Right lobe of liver (tissue), 6 donors: ENCODE measurements around the gene RAB8A. TPM values are rescaled to one million over a fixed set of nuclear protein-coding genes. Genes with fewer than 3 reads are reported as not detected.
"Not testable (repeated sequence)": the region's sequence is repeated elsewhere in the genome, so short reads cannot be mapped to it uniquely, and the experiment has no call there.

Experiments used
- ATAC-seq, 4 donors: fragments of 200-7000 bp; cut with Tn5 transposase; one replicate each; pipeline ENCODE4 v1.9.1; 2020; ENCODE audit warnings: mild to moderate bottlenecking in 4 of 4, moderate library complexity in 4 of 4
- DNase-seq, 3 donors: peaks; one replicate each; pipeline ENCODE4 v3.0.0-alpha.2; 2020
- H3K27ac ChIP-seq, 3 donors: fragments of 200-600 bp; one replicate each; pipeline ENCODE4 v1.8.0; 2022
- H3K27me3 ChIP-seq, 2 donors: fragments of 200-600 bp; one replicate each; pipeline ENCODE4 v1.8.0; 2022
- H3K36me3 ChIP-seq, 4 donors: fragments of 200-600 bp; sonication (generic) in 1 of 4; one replicate each; pipeline versions ENCODE4 v1.5.1 to v1.8.0; 2017 to 2022; ENCODE audit warnings: control low read depth in 1 of 4
- H3K4me1 ChIP-seq, 4 donors: fragments of 200-600 bp; sonication (generic) in 1 of 4; one replicate each; pipeline versions ENCODE4 v1.5.1 to v1.8.0; 2017 to 2022; ENCODE audit warnings: control low read depth in 1 of 4
- H3K4me3 ChIP-seq, 3 donors: fragments of 200-600 bp; one replicate each; pipeline ENCODE4 v1.8.0; 2022
- H3K9me3 ChIP-seq, 4 donors: fragments of 200-600 bp; sonication (generic) in 1 of 4; one replicate each; pipeline versions ENCODE4 v1.5.1 to v1.8.0; 2017 to 2022; ENCODE audit warnings: control low read depth in 1 of 4
- POLR2A ChIP-seq: fragments of 450-650 bp; IDR thresholded peaks from one replicate; pipeline ENCODE4 v1.6.1; 2017; ENCODE audit warnings: antibody characterized with exemption, mild to moderate bottlenecking
- WGBS: methylation state at CpG from one replicate; pipeline ENCODE4 v1.1.6; 2018; ENCODE audit warnings: low coverage, low lambda C conversion rate; ENCODE audit not compliant: insufficient coverage; ENCODE audit errors: missing lambda C conversion rate; 5-methylcytosine and 5-hydroxymethylcytosine counted together
- intact Hi-C, 2 donors: fragments of 100-400 bp; cut with DNase I; formaldehyde crosslinking; loops; one replicate each; pipeline versions ENCODE4 v1.11.2 to v1.14.1; 2022
- total RNA-seq, 6 experiments: library from RNA; depleted of rRNA in 2 of 6; stranded (reverse); fragments of >200 nt in 2 of 6; fragmentation: NEBNext Ultra II Directional in 3 of 6; extraction: Animal tissue kit (Norgen Biotek cat#: 25700) in 3 of 6; gene quantifications; one replicate each; pipeline versions ENCODE4 v1.1.0 to v1.2.4, GENCODE V29; 2016 to 2023
- TF ChIP-seq, protein P1 (sequence below), 4 donors: fragments of 200-600 bp in 3 of 4; fragments of 450-650 bp in 1 of 4; IDR thresholded peaks; one replicate each; pipeline versions ENCODE4 v1.5.1 to v1.8.0; 2016 to 2022; ENCODE audit warnings: antibody characterized with exemption in 4 of 4, mild to moderate bottlenecking in 2 of 4
- donor health status: DM: no; HTN: yes; CAD: no.
- donor health status: DM: no; HTN: no; CAD: no.
- donor health status: DM: no; HTN: no; CAD: no.
- donor health status: DM: no; HTN: yes; CAD: no.
- donor health status: DM: no; HTN: yes; CAD: no.

Gene RAB8A
- total RNA-seq, 6 experiments from 2014 or later, result 59.5 to 88.4 (median 72.5) TPM

GRCh38 chr19:16115301-16116039 is 3.8 kb downstream of the RAB8A start:
- DNase-seq (no peak), ATAC-seq (no peak)
- H3K27me3 ChIP-seq, result no peaks in the 10 kb centered on the region
- peak overlapping the region in 2 of 3 donors; percentile 24 to 35 for H3K27ac ChIP-seq
- 86% methylated on average over 9 of the region's 9 CpGs for WGBS
- no peak overlapping the region for H3K4me3 ChIP-seq
- peaks cover 0 to 62% (median 24%) of the 10 kb centered on the region in 4 donors for H3K4me1 ChIP-seq
- TF ChIP-seq, protein P1, sequence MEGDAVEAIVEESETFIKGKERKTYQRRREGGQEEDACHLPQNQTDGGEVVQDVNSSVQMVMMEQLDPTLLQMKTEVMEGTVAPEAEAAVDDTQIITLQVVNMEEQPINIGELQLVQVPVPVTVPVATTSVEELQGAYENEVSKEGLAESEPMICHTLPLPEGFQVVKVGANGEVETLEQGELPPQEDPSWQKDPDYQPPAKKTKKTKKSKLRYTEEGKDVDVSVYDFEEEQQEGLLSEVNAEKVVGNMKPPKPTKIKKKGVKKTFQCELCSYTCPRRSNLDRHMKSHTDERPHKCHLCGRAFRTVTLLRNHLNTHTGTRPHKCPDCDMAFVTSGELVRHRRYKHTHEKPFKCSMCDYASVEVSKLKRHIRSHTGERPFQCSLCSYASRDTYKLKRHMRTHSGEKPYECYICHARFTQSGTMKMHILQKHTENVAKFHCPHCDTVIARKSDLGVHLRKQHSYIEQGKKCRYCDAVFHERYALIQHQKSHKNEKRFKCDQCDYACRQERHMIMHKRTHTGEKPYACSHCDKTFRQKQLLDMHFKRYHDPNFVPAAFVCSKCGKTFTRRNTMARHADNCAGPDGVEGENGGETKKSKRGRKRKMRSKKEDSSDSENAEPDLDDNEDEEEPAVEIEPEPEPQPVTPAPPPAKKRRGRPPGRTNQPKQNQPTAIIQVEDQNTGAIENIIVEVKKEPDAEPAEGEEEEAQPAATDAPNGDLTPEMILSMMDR (IDR thresholded peaks at IDR 0.05), result no peak
- no peak for TF ChIP-seq POLR2A
- peaks cover 0 to 12% (median 4%) of the 10 kb centered on the region in 4 donors for H3K36me3 ChIP-seq
- H3K9me3 ChIP-seq, result no peaks in the 10 kb centered on the region
- intact Hi-C loops, result no loop called here

GRCh38 chr19:16116067-16116466 is 4.4 kb downstream of the RAB8A start:
- ATAC-seq (peak in 1 of 4 donors; percentile 2), DNase-seq (no peak)
- no peak for TF ChIP-seq POLR2A
- TF ChIP-seq, protein P1 (IDR thresholded peaks at IDR 0.05), result no peak
- no peak overlapping the region for H3K4me3 ChIP-seq
- intact Hi-C loops, result no loop called here
- WGBS, result 51% methylated on average over 4 of the region's 4 CpGs
- H3K27me3 ChIP-seq, result no peaks in the 10 kb centered on the region
- peaks cover 0 to 58% (median 24%) of the 10 kb centered on the region in 4 donors for H3K4me1 ChIP-seq
- peaks cover 0 to 12% (median 5%) of the 10 kb centered on the region in 4 donors for H3K36me3 ChIP-seq
- peak overlapping the region in 2 of 3 donors; percentile 26 to 35 for H3K27ac ChIP-seq
- no peaks in the 10 kb centered on the region for H3K9me3 ChIP-seq

DNA sequence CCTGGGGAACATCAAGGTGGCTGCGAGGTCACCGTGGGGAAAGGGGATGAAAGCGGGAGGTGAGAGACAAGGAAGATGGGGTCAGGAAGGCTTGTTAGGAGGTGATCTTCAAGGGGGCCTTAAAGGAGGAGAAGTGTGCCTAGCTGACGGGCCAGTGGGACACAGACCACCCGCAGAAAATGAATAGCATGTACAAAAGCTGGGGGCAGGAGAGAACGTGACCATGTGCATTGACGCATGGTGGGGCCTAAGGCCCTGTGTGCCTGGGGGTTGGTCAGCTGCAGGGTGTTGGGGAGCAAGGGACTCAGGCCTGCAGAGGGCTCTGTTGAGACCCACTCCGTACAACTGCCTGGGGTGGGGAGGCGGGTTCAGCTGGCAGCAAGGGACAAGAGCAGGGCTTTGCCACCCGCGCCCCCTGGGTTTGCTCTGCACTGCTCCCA is 5.9 kb downstream of the RAB8A start:
- Histone ChIP-seq H3K4me1 (peaks cover 0 to 51% (median 21%) of the 10 kb centered on the region in 4 donors), H3K27me3 (no peaks in the 10 kb centered on the region), H3K9me3 (no peaks in the 10 kb centered on the region), H3K36me3 (peaks cover 7 to 25% (median 13%) of the 10 kb centered on the region in 4 donors), H3K4me3 (no peak overlapping the region), H3K27ac (peak overlapping the region in 1 of 3 donors; percentile 77)
- no peak for DNase-seq
- ATAC-seq, result peak in 2 of 4 donors; percentile 5 to 16
- intact Hi-C loops, result no loop called here
- WGBS, result 91% methylated on average over 6 of the region's 11 CpGs
- TF ChIP-seq POLR2A, result no peak
- TF ChIP-seq, protein P1 (IDR thresholded peaks at IDR 0.05), result no peak

DNA sequence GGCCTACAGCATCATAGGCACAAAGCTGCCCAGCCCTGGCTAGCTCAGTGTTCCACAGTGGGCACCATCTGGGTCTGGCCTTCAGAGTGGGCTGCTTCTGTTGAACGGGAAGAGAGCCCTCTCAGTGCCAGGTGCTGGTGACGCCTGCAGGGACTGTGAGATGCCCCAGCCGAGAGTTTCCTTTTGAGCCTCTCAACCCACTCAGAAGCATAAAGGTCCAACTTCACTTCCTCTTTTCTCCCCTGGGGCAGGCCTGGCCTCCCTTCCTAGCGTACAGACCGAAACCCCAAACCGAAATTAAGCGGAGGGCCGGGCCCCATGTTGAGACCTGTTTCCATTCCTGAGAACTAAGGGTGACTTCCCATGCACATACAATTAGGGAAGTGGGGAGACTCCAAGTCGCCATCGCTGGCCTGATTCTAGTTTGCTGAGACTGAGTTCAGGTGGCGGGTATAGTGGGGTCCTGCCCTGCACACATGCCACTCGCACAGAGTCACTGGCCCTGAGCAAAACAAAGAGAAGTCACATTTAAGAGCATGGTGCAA is 6.9 kb downstream of the RAB8A start:
- no peak for TF ChIP-seq POLR2A
- TF ChIP-seq, protein P1 (IDR thresholded peaks at IDR 0.05), result no peak
- Histone ChIP-seq H3K4me1 (peaks cover 0 to 42% (median 18%) of the 10 kb centered on the region in 4 donors), H3K27me3 (no peaks in the 10 kb centered on the region), H3K36me3 (peaks cover 14 to 34% (median 21%) of the 10 kb centered on the region in 4 donors), H3K4me3 (no peak overlapping the region), H3K9me3 (no peaks in the 10 kb centered on the region), H3K27ac (peak overlapping the region; percentile 22 to 97 (median 77))
- ATAC-seq (peak; percentile 9 to 57 (median 28)), DNase-seq (peak in 1 of 3 donors; percentile 44)
- 65% methylated on average over 9 of the region's 12 CpGs for WGBS
- intact Hi-C loops, result no loop called here

GRCh38 chr19:16119075-16119857 is 7.6 kb downstream of the RAB8A start:
- WGBS, result 80% methylated on average over 19 of the region's 19 CpGs

More at GRCh38 chr19:16119075-16119857, 7.6 kb downstream of the RAB8A start:
- H3K27ac ChIP-seq, result peak overlapping the region; percentile 77 to 97 (median 84)
- intact Hi-C loops, H3K27me3 ChIP-seq, H3K9me3 ChIP-seq, H3K4me3 ChIP-seq: not testable (repeated sequence)
- ATAC-seq (peak; percentile 79 to 87 (median 84)), DNase-seq (peak in 1 of 3 donors; percentile 82)
- H3K36me3 ChIP-seq, result peaks cover 14 to 42% (median 24%) of the 10 kb centered on the region in 4 donors
- peaks cover 0 to 36% (median 16%) of the 10 kb centered on the region in 4 donors for H3K4me1 ChIP-seq
